ENCODE results near the gene RAB1B. TPM values are rescaled to one million over a fixed set of nuclear protein-coding genes. Genes with fewer than 3 reads are reported as not detected.

RAB1B gene
- total RNA-seq, 1 experiment from 2014 or later: 148 TPM

GRCh38 chr11:66219846-66220565 lies 48.4 kb upstream of the RAB1B start:
- intact Hi-C loops (cut with micrococcal nuclease): no loop called here
- Histone ChIP-seq H3K27me3 (ENCODE audit: insufficient read depth, low read length) (no peaks in the 10 kb centered on the region), H3K36me3 (ENCODE audit: control insufficient read depth in 1 of 2, insufficient read depth in 2 of 2, low read length in 2 of 2) (peaks cover 4 to 5% of the 10 kb centered on the region in 2 experiments; a peak in 1 of 4 replicates), H3K4me1 (ENCODE audit: control insufficient read depth in 1 of 2, insufficient read depth in 2 of 2, low read length in 2 of 2) (peaks cover 0 to 8% of the 10 kb centered on the region in 2 experiments; a peak in 1 of 4 replicates), H3K9me2 (ENCODE audit: insufficient read depth) (no peaks in the 10 kb centered on the region), H3K79me2 (ENCODE audit: insufficient read depth, low read length) (no peaks in the 10 kb centered on the region), H3K9ac (ENCODE audit: low read length) (no peak overlapping the region), H3K27ac (ENCODE audit: low read depth, low read length) (no peak overlapping the region), H2AFZ (ENCODE audit: low read depth, low read length, poor library complexity, severe bottlenecking) (no peak overlapping the region), H3K4me3 (replicated peaks in 1 of 2; ENCODE audit: low read depth in 1 of 2, low read length in 2 of 2) (no peak overlapping the region), H3K4me2 (ENCODE audit: low read length) (no peak overlapping the region), H4K20me1 (ENCODE audit: insufficient read depth) (no peaks in the 10 kb centered on the region), H3K9me3 (ENCODE audit: control insufficient read depth in 1 of 2, insufficient read depth in 1 of 2, low read depth in 1 of 2, low read length in 2 of 2) (no peaks in the 10 kb centered on the region)
- no TSS peak for BruUV-seq (replicated peaks)
- ChIA-PET CTCF (no interaction called here), RAD21 (ENCODE audit: low non-redundant PET in 1 of 2, low total read pairs in 2 of 2, uncharacterized antibody in 2 of 2, unreplicated experiment in 2 of 2) (no interaction called here), POLR2A (no interaction called here)
- ATAC-seq: no peak
- TF ChIP-seq EZH2 (IDR thresholded peaks at IDR 0.05): no peak
- no peak for TF ChIP-seq SIN3A (IDR thresholded peaks at IDR 0.05; ENCODE audit: low read depth)
- TF ChIP-seq JUND (IDR thresholded peaks at IDR 0.05): no peak
- TF ChIP-seq EZH2phosphoT487 (IDR thresholded peaks at IDR 0.05; ENCODE audit: borderline replicate concordance): no peak
- TF ChIP-seq ZBTB33 (IDR thresholded peaks at IDR 0.05; ENCODE audit: extremely low read depth, insufficient replicate concordance, low read length): no peak
- no peak for TF ChIP-seq FOSL1 (IDR thresholded peaks at IDR 0.05; ENCODE audit: low read depth)
- TF ChIP-seq ELF1 (IDR thresholded peaks at IDR 0.05; ENCODE audit: borderline replicate concordance, low read depth): no peak
- TF ChIP-seq ZFX (IDR thresholded peaks at IDR 0.05): no peak
- no peak for TF ChIP-seq CTCF (IDR thresholded peaks at IDR 0.05 in 2 of 3, conservative IDR thresholded peaks at IDR 0.05 in 1 of 3; ENCODE audit: borderline replicate concordance in 1 of 3, insufficient read depth in 1 of 3, low read depth in 2 of 3, low read length in 2 of 3)
- no peak for TF ChIP-seq SP1 (IDR thresholded peaks at IDR 0.05; ENCODE audit: low read depth)
- no peak for TF ChIP-seq SRF (IDR thresholded peaks at IDR 0.05; ENCODE audit: low read depth)
- no peak for TF ChIP-seq EGR1 (IDR thresholded peaks at IDR 0.05; ENCODE audit: low read depth)
- TF ChIP-seq, protein P1, sequence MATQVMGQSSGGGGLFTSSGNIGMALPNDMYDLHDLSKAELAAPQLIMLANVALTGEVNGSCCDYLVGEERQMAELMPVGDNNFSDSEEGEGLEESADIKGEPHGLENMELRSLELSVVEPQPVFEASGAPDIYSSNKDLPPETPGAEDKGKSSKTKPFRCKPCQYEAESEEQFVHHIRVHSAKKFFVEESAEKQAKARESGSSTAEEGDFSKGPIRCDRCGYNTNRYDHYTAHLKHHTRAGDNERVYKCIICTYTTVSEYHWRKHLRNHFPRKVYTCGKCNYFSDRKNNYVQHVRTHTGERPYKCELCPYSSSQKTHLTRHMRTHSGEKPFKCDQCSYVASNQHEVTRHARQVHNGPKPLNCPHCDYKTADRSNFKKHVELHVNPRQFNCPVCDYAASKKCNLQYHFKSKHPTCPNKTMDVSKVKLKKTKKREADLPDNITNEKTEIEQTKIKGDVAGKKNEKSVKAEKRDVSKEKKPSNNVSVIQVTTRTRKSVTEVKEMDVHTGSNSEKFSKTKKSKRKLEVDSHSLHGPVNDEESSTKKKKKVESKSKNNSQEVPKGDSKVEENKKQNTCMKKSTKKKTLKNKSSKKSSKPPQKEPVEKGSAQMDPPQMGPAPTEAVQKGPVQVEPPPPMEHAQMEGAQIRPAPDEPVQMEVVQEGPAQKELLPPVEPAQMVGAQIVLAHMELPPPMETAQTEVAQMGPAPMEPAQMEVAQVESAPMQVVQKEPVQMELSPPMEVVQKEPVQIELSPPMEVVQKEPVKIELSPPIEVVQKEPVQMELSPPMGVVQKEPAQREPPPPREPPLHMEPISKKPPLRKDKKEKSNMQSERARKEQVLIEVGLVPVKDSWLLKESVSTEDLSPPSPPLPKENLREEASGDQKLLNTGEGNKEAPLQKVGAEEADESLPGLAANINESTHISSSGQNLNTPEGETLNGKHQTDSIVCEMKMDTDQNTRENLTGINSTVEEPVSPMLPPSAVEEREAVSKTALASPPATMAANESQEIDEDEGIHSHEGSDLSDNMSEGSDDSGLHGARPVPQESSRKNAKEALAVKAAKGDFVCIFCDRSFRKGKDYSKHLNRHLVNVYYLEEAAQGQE (IDR thresholded peaks at IDR 0.05; ENCODE audit: low read depth): no peak
- TF ChIP-seq RAD21 (IDR thresholded peaks at IDR 0.05; ENCODE audit: low read depth): no peak
- TF ChIP-seq, protein P2, sequence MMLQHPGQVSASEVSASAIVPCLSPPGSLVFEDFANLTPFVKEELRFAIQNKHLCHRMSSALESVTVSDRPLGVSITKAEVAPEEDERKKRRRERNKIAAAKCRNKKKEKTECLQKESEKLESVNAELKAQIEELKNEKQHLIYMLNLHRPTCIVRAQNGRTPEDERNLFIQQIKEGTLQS (IDR thresholded peaks at IDR 0.05): no peak
- no peak for TF ChIP-seq YY1 (IDR thresholded peaks at IDR 0.05; ENCODE audit: extremely low read depth, insufficient replicate concordance, low read depth, low read length)
- TF ChIP-seq POLR2A (IDR thresholded peaks at IDR 0.05; ENCODE audit: borderline replicate concordance, extremely low read depth, insufficient read depth, insufficient read length): no peak
- no peak for TF ChIP-seq CEBPB (IDR thresholded peaks at IDR 0.05; ENCODE audit: low read depth)
- TF ChIP-seq POLR2AphosphoS5 (IDR thresholded peaks at IDR 0.05; ENCODE audit: low read depth, low read length): no peak
- no peak for TF ChIP-seq MAX (IDR thresholded peaks at IDR 0.05)
- no peak for DNase-seq (ENCODE audit: low read depth, low spot score)
